BE2C (cell line): ENCODE measurements around the gene GPC6.

ENCODE experiments used
- DNase-seq: peaks from one replicate; pipeline ENCODE4 v3.0.0-alpha.2; 2020
- H3K27me3 ChIP-seq: fragments of 250-450 bp; sonication (Bioruptor Pico); 2 replicates; pipeline ENCODE4 v1.5.1; 2020; ENCODE audit warnings: mild to moderate bottlenecking
- H3K36me3 ChIP-seq: fragments of 250-450 bp; sonication (Bioruptor Pico); 2 replicates; pipeline ENCODE4 v1.5.1; 2020; ENCODE audit warnings: mild to moderate bottlenecking
- H3K4me1 ChIP-seq: fragments of 250-450 bp; sonication (Bioruptor Pico); 2 replicates; pipeline ENCODE4 v1.5.1; 2020
- H3K4me3 ChIP-seq: 2 replicates; pipeline ENCODE4 v1.5.1; 2011; ENCODE audit warnings: low read depth, low read length
- H3K9me3 ChIP-seq: fragments of 250-450 bp; sonication (Bioruptor Pico); 2 replicates; pipeline ENCODE4 v1.5.1; 2020
- CTCF ChIP-seq: IDR thresholded peaks from 2 replicates; pipeline ENCODE4 v1.5.1; 2012; ENCODE audit warnings: mild to moderate bottlenecking, low read depth, low read length

The GPC6 gene

DNA sequence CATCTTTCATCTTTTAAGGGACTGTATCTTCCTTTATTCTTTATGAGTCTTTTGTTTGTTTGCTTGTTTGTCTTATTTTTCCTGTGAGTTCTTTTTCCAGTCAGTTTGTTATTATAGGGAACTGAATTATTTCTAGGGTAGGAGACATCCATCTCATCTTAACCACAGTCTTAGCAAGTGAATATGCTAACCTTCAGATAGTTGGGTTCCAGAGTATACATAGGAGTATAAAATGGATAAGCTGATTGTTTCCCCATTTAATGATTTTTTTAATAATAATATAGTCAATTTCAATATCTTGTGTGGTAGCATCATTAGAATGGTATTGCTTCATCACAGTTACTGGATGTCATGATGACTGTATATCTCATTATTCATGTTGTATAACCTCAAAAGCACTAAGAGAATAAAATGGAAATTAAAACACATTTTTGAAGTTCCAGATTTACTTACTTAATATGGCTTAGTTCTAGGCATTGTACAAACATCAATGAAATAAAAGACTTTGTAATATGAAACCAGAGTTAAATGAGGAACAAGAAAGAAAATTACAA is 33.0 kb downstream of the GPC6 start:
- Histone ChIP-seq H3K36me3 (no peaks in the 10 kb centered on the region), H3K9me3 (no peaks in the 10 kb centered on the region), H3K4me1 (no peaks in the 10 kb centered on the region), H3K27me3 (no peaks in the 10 kb centered on the region), H3K4me3 (no peak overlapping the region)
- no peak for DNase-seq
- TF ChIP-seq CTCF: no peak

DNA sequence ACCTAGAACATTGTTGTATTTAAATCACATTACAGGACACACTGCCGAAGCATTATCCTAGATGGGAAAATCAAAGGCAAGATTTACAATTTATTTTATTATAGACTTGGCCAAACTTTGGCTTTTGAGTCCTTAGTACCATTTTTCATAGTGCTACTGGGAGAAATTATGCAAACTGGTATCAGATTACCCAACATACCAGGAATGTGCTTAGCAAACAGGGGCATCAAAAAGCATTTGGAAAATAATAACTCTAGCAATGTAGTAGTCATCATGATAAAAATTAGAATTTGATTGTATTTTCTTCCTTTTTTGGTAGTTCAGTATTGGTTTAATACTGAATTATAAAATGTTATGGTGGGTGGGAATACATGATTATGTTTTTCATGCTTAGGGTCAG is 34.0 kb downstream of the GPC6 start:
- Histone ChIP-seq H3K36me3 (no peaks in the 10 kb centered on the region), H3K4me3 (no peak overlapping the region), H3K4me1 (no peaks in the 10 kb centered on the region), H3K9me3 (no peaks in the 10 kb centered on the region), H3K27me3 (no peaks in the 10 kb centered on the region)
- no peak for TF ChIP-seq CTCF
- DNase-seq: no peak

GRCh38 chr13:93262729-93263345 is 36.2 kb downstream of the GPC6 start:
- no peak for TF ChIP-seq CTCF
- Histone ChIP-seq H3K9me3 (no peaks in the 10 kb centered on the region), H3K36me3 (no peaks in the 10 kb centered on the region), H3K27me3 (no peaks in the 10 kb centered on the region), H3K4me1 (no peaks in the 10 kb centered on the region), H3K4me3 (no peak overlapping the region)
- no peak for DNase-seq

DNA sequence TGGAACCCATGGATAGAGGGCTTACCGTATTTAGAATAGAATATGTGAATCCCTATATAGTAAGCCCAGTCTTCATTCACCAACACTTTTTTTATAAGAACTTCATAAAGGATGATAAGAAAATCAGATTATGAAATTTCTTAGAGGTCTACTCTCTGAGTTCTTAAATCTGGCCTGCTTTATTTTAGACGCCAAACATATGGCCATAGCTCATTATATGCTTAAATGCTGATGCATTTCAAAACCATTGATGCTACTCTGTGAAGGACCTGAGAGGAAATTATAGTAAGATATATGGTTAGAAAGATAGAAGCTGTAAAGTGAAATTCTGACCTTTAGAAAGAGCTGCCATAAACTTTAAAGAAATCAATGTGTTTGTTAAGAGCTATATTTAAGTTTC is 38.3 kb downstream of the GPC6 start:
- Histone ChIP-seq H3K9me3 (no peaks in the 10 kb centered on the region), H3K36me3 (no peaks in the 10 kb centered on the region), H3K4me1 (no peaks in the 10 kb centered on the region), H3K27me3 (no peaks in the 10 kb centered on the region), H3K4me3 (no peak overlapping the region)
- DNase-seq: no peak
- no peak for TF ChIP-seq CTCF

GRCh38 chr13:93265800-93266199 is 39.2 kb downstream of the GPC6 start:
- no peak for DNase-seq
- Histone ChIP-seq H3K4me1 (peaks cover under 1% of the 10 kb centered on the region; the same call in 1 of the 2 replicates), H3K27me3 (no peaks in the 10 kb centered on the region), H3K4me3 (no peak overlapping the region), H3K9me3 (no peaks in the 10 kb centered on the region), H3K36me3 (no peaks in the 10 kb centered on the region)
- no peak for TF ChIP-seq CTCF

GRCh38 chr13:93266681-93267080 is 40.1 kb downstream of the GPC6 start:
- TF ChIP-seq CTCF: no peak
- no peak for DNase-seq
- Histone ChIP-seq H3K36me3 (no peaks in the 10 kb centered on the region), H3K4me3 (no peak overlapping the region), H3K27me3 (no peaks in the 10 kb centered on the region), H3K9me3 (no peaks in the 10 kb centered on the region), H3K4me1 (peaks cover 9% of the 10 kb centered on the region)
